HG02571 (cell line): ENCODE results near the gene VASN.
"Not testable (repeated sequence)": the region's sequence is repeated elsewhere in the genome, so short reads cannot be mapped to it uniquely, and the experiment has no call there.

Experiments used
- ATAC-seq: cut with Tn5 transposase; IDR thresholded peaks from one replicate; pipeline ENCODE4 v1.9.1; 2021; ENCODE audit warnings: mild to moderate bottlenecking, moderate library complexity; ENCODE audit not compliant: unreplicated experiment

Gene VASN

GRCh38 chr16:4371357-4372000, at the start of gene VASN:
TSS of gene VASN (plus strand) at chr16:4371848. CDS start at chr16:4380878, 9,030 bp downstream.
- ATAC-seq, result no peak

- no peak for ATAC-seq
Observed at GRCh38 chr16:4322121-4323052, 49.3 kb upstream of the VASN start.

DNA sequence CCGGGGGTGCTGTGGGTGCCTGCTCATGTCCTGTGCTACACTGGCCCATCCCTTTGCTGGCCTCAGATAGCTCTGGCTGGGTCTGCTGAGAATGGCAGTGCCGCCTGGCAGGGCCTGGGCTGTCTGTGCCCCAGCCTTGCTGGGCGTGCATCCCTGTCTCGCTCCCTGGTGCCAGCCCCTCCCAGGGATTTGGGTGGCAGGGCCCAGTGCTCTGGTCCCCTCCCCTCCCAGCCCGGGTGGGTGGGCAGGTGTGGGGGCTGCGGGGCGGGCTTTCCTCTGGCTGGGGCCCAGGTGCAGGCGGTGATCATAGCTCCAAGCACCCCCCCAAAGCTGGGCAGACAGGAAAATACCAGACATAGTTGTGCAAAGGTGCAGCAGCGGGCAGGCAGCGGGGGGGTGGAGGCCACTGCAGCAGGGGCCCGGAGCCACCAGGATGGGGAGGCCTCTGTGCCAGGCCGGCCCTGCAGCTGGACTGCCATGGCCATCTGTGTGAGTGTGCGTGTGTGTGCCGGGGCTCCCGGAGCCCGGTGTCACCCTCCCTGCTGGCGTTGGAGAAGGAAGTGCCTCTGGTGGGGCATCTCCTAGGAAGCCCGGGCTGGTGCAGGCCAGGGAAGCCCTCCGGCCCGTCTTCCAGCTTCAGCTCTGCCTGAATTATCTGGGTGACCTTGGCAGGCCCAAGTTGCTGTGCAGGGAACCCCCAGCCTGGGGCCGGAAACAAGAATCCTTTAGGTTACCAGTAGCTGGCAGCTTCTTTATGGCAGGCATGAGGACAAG, 48.4 kb upstream of the VASN start:
- no peak for ATAC-seq

- ATAC-seq, result no peak
Observed at GRCh38 chr16:4323845-4324488, 47.7 kb upstream of the VASN start.

DNA sequence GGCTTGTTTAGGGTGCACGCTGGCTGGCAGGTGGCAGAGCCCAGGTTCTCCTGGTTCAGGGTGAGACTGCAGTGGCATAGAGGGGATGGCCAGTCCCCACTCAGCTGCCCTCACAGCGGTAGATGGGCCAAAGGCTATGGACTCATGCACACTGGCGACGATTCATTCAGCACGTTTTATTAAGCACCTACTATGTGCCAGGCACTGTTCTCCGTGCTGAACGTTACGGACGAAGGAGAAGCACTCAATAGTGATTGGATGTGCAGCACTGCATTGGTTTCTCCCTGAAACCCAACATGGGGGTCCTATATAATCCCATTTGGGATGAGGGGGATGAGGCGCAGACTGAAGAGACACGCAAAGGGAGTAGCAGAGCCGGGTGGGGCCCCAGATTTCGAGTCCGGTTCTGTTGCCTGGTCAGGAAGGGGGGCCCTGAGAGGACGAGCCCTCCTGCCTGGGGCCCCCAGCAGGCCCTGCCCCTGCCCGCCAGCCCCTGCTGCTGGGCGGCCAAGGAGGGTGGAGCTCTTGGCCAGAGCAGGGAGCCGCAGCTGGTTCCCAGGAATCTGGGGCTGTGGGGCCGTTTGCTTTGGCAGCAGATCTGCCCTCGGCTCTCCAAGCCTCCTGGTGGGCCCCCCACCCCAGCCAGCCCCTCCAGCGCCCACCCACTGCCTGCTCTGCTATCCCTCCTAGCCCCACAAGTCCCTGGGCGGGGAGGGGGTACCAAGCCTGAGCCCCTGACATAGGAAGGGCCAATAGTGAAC, 47.0 kb upstream of the VASN start:
- no peak for ATAC-seq

DNA sequence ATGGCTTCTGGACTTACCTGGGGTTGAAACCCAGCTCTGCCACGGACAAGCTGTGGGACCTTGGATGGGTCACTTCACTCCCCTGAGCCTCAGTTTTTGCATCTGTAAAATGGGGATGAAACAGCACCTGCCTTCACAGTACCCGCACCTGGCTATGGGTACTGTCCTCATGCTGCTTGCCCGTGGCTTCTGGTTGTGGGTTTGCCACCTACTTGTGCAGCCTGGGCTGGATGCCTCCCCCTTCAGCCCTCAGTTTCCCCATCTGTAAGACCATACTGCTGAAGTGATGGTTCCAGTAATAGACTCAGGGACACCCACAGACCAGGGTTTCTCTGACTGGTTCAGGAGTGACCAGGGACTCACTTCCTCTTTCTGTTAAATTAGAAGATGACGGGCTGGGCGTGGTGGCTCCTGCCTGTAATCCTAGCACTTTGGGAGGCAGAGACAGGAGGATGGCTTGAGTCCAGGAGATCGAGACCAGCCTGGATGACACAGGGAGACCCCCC, 46.3 kb upstream of the VASN start:
- ATAC-seq, result no peak

GRCh38 chr16:4327386-4328045, 44.1 kb upstream of the VASN start:
- no peak for ATAC-seq

GRCh38 chr16:4328046-4328781, 43.4 kb upstream of the VASN start:
- no peak for ATAC-seq

DNA sequence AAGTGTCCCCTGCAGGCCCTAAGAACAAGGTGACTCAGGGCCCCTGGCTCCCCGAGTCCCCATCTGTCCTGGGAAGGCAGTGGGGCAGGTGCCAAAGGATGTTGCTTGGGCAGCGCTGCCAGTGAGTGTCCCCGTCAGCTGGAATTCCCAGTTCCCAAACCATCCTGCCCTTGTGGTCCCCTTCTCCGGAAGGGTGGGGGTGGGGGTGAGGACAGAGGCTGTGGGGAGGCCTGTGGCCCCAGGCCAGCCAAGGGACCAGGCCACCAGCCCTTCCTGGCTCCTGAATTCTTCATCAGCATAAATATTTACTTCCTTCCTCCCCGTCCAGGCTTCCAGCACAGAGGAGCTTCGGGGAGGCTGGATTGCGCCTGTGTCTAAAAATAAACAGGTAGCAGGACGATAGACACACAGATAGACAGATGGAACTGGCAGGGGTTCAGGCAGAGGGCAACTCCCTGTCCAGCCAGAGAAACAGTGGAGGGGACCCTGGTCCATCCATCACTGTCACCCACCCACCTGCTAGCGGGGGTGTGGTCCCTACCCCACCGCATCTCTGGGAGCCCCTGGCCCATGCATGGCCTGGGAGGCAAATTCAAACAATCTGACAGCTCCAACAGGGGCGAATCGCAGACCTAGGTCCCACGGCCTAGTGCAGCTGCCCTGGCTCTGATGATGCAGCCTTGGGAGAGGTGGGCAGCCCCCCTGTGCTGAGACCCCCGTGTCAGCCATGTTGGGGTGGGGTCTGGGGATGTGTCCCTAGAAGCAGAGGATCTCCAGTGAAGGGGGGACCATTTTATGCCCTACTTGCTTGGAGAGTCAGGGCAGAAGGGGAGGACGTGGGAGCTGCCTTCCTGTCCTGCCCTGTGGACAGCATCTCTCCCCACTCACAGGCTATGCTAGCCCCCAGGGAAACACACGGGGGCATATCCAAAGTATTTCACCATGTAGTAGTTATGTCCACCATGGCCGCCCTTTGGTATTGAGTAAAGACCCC, 42.6 kb upstream of the VASN start:
- ATAC-seq, result no peak

GRCh38 chr16:4330277-4330874, 41.3 kb upstream of the VASN start:
- ATAC-seq, result no peak

DNA sequence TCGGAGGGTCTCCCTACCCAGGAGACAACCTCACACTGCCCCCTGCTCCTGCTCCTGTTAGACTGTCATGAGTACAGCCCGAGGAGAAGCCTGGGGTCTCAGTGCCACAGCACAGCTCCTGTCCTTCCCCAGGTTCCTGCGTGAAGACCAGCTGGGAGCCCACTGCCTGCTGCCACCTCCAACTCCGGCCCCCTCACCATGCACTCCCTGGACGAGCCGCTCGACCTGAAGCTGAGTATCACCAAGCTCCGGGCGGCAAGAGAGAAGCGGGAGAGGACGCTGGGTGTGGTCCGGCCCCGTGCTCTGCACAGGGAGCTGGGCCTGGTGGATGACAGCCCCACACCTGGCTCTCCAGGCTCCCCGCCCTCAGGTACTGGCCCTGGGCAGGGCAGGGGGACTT, 39.6 kb upstream of the VASN start:
- ATAC-seq, result no peak

- ATAC-seq, result no peak
Observed at GRCh38 chr16:4332623-4333307, 38.9 kb upstream of the VASN start.

DNA sequence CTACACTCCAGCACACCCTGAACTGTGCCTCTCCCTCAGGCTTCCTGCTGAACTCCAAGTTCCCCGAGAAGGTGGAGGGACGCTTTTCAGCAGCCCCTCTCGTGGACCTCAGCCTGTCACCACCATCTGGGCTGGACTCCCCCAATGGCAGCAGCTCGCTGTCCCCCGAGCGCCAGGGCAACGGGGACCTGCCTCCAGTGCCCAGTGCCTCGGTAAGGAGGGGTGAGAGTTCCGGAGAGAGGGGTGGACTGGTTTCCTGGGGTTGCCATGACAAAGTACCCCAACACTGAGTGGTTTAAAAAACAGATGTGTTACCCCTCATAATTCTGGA, 38.4 kb upstream of the VASN start:
- no peak for ATAC-seq

GRCh38 chr16:4333714-4334113, 37.9 kb upstream of the VASN start:
- ATAC-seq, result not testable (repeated sequence)

DNA sequence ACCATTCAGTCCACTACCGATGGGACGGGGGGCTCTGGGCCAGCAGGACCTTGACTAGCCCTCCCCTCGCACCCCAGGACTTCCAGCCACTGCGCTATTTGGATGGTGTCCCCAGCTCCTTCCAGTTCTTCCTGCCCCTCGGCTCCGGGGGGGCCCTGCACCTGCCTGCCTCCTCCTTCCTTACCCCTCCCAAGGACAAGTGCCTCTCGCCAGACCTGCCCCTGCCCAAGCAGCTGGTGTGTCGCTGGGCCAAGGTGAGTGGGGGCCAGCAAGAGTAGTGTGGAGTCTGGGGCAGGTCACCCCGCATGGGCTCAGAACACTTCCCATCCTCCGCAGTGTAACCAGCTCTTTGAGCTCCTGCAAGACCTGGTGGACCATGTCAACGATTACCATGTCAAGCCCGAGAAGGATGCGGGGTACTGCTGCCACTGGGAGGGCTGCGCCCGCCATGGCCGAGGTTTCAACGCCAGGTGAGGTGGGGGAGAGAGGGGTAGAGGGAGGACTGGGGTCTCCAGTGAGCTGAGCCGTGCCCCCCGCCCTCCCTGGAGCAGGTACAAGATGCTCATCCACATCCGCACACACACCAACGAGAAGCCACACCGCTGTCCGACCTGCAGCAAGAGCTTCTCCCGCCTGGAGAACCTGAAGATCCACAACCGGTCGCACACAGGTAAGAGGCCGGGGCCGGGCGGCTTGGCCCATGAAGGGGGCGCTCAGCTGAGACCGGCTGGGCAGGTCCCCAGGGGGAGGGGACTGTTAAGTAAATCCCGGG, 36.7 kb upstream of the VASN start:
- no peak for ATAC-seq
